ENCODE data around the gene OSBPL7. TPM values are rescaled to one million over a fixed set of nuclear protein-coding genes. Genes with fewer than 3 reads are reported as not detected.

Gene OSBPL7
- total and polyA plus RNA-seq, 2 donors (not counting 3 experiments of a cell fraction or from before 2014, with no cell fraction given), result 16.2 to 29.1 TPM

GRCh38 chr17:47844814-47845715 lies 23.5 kb upstream of the OSBPL7 start:
- no peak overlapping the region for H2AFZ ChIP-seq (ENCODE audit: low read depth, low read length)
- TF ChIP-seq CTCF (IDR thresholded peaks at IDR 0.05; ENCODE audit: extremely low read depth in 1 of 2, insufficient read depth in 1 of 2, low read depth in 1 of 2, low read length in 2 of 2) (peak; percentile 16 to 23), GATA2 (IDR thresholded peaks at IDR 0.05; ENCODE audit: insufficient read depth, insufficient read length, low read depth, low read length) (no peak)
- H3K4me1 ChIP-seq (ENCODE audit: control insufficient read depth, extremely low read depth, insufficient read depth, low read length), result peaks cover 5% of the 10 kb centered on the region
- DNase-seq (ENCODE audit: low read depth, low spot score) (no peak), FAIRE-seq (no peak)
- CTCF ChIA-PET, result interaction anchor here (0.5 to 10.2 kb wide), 9 partner anchors 11 to 934 kb away, joined by 3 to 367 read pairs (median 12); partner anchors contain the start of genes LRRC46, MRPL10 and SP2
- H3K4me2 ChIP-seq (ENCODE audit: insufficient read depth, low read length), result no peak overlapping the region
- no peak overlapping the region for H3K4me3 ChIP-seq (replicated peaks in 1 of 3; ENCODE audit: insufficient read depth in 1 of 3, low read depth in 1 of 3, low read length in 3 of 3)
- POLR2A ChIA-PET, result no interaction called here
- H3K9me3 ChIP-seq (replicated peaks; ENCODE audit: control insufficient read depth, insufficient read depth, low read length), result no peaks in the 10 kb centered on the region
- H3K79me2 ChIP-seq (ENCODE audit: control insufficient read depth, insufficient read depth, low read length), result no peaks in the 10 kb centered on the region
- no peak overlapping the region for H3K27ac ChIP-seq (ENCODE audit: insufficient read depth, low read depth, low read length)
- intact Hi-C loops (cut with micrococcal nuclease), result loop anchor here (5.0 kb wide), 1 partner anchor 167 kb away; no protein-coding TSS in a partner anchor
- no peaks in the 10 kb centered on the region for H3K9me1 ChIP-seq (replicated peaks; ENCODE audit: control insufficient read depth, extremely low read depth, insufficient read depth, low read length)
- no peaks in the 10 kb centered on the region for H3K36me3 ChIP-seq (ENCODE audit: control insufficient read depth in 2 of 2, extremely low read depth in 1 of 2, insufficient read depth in 2 of 2, low read length in 2 of 2)
- no peaks in the 10 kb centered on the region for H4K20me1 ChIP-seq (replicated peaks; ENCODE audit: control insufficient read depth, extremely low read depth, insufficient read depth, low read length)
- dilution Hi-C loops (cut with MboI; ENCODE audit: extremely low pct_ligation_motif_present, low sequenced_read_pairs), result no loop called here
- H3K9ac ChIP-seq (replicated peaks; ENCODE audit: extremely low read depth, insufficient read depth, low read length), result no peak overlapping the region
- H3K27me3 ChIP-seq (ENCODE audit: control insufficient read depth in 2 of 2, insufficient read depth in 2 of 2, low read length in 2 of 2), result no peaks in the 10 kb centered on the region
- BruUV-seq (replicated peaks), result no TSS peak

DNA sequence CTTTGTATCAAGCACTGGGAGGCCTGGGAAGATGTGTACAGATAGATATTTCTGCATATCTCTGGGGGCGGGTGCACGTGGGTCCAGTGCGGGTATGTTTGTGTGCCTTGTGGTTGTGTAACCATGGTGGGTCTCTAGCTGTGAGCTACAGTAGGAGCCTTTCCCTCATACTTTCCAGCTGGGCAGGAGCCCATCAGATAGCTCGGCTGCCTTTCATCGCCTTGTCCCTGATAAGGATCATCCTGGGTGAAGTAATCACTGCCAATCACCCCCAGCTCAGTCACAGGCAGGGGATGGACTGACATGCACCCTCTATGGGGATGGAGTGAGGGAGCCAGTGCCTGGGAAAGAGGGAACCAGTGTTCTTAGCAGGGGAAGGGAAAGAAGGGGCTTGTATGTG lies 22.6 kb upstream of the OSBPL7 start:
- Histone ChIP-seq H3K27ac (ENCODE audit: insufficient read depth, low read depth, low read length) (no peak overlapping the region), H3K27me3 (ENCODE audit: control insufficient read depth in 2 of 2, insufficient read depth in 2 of 2, low read length in 2 of 2) (no peaks in the 10 kb centered on the region), H3K79me2 (ENCODE audit: control insufficient read depth, insufficient read depth, low read length) (no peaks in the 10 kb centered on the region), H3K9ac (replicated peaks; ENCODE audit: extremely low read depth, insufficient read depth, low read length) (no peak overlapping the region), H3K4me3 (replicated peaks in 1 of 3; ENCODE audit: insufficient read depth in 1 of 3, low read depth in 1 of 3, low read length in 3 of 3) (no peak overlapping the region), H3K4me2 (ENCODE audit: insufficient read depth, low read length) (no peak overlapping the region), H3K9me1 (replicated peaks; ENCODE audit: control insufficient read depth, extremely low read depth, insufficient read depth, low read length) (no peaks in the 10 kb centered on the region), H2AFZ (ENCODE audit: low read depth, low read length) (no peak overlapping the region), H3K36me3 (ENCODE audit: control insufficient read depth in 2 of 2, extremely low read depth in 1 of 2, insufficient read depth in 2 of 2, low read length in 2 of 2) (no peaks in the 10 kb centered on the region), H4K20me1 (replicated peaks; ENCODE audit: control insufficient read depth, extremely low read depth, insufficient read depth, low read length) (no peaks in the 10 kb centered on the region), H3K4me1 (ENCODE audit: control insufficient read depth, extremely low read depth, insufficient read depth, low read length) (peaks cover 5% of the 10 kb centered on the region), H3K9me3 (replicated peaks; ENCODE audit: control insufficient read depth, insufficient read depth, low read length) (no peaks in the 10 kb centered on the region)
- no peak for DNase-seq (ENCODE audit: low read depth, low spot score)
- BruUV-seq (replicated peaks), result no TSS peak
- intact Hi-C loops (cut with micrococcal nuclease) (loop anchor here (5.0 kb wide), 1 partner anchor 168 kb away; no protein-coding TSS in a partner anchor), dilution Hi-C loops (cut with MboI; ENCODE audit: extremely low pct_ligation_motif_present, low sequenced_read_pairs) (no loop called here)
- TF ChIP-seq, protein P1, sequence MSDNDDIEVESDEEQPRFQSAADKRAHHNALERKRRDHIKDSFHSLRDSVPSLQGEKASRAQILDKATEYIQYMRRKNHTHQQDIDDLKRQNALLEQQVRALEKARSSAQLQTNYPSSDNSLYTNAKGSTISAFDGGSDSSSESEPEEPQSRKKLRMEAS (IDR thresholded peaks at IDR 0.05; ENCODE audit: insufficient read depth, insufficient read length), result no peak
- TF ChIP-seq EZH2 (IDR thresholded peaks at IDR 0.05; ENCODE audit: borderline replicate concordance, low read depth, low read length, severe bottlenecking), result no peak
- TF ChIP-seq POLR2AphosphoS5 (IDR thresholded peaks at IDR 0.05; ENCODE audit: insufficient read depth, low read depth, low read length), result no peak
- no peak for TF ChIP-seq GATA2 (IDR thresholded peaks at IDR 0.05; ENCODE audit: insufficient read depth, insufficient read length, low read depth, low read length)
- no peak for TF ChIP-seq FOS (IDR thresholded peaks at IDR 0.05; ENCODE audit: borderline replicate concordance, insufficient read depth, low read length)
- TF ChIP-seq JUN (IDR thresholded peaks at IDR 0.05; ENCODE audit: borderline replicate concordance, insufficient read depth, insufficient read length, low read depth), result no peak
- no peak for TF ChIP-seq POLR2A (IDR thresholded peaks at IDR 0.05; ENCODE audit: low read depth, low read length)
- TF ChIP-seq CTCF (IDR thresholded peaks at IDR 0.05; ENCODE audit: extremely low read depth in 1 of 2, insufficient read depth in 1 of 2, low read depth in 1 of 2, low read length in 2 of 2), result no peak
- TF ChIP-seq MYC (IDR thresholded peaks at IDR 0.05; ENCODE audit: low read depth, low read length), result no peak
- FAIRE-seq, result no peak
- ChIA-PET POLR2A (no interaction called here), CTCF (interaction anchor here (1.3 to 10.2 kb wide), 7 partner anchors 12 to 174 kb away, joined by 5 to 367 read pairs (median 30); partner anchors contain the start of genes LRRC46, MRPL10 and SP2)
